ENCODE data around the gene EEF1AKMT2. TPM values are rescaled to one million over a fixed set of nuclear protein-coding genes. Genes with fewer than 3 reads are reported as not detected.

Gene EEF1AKMT2
- total RNA-seq = 10 to 100 TPM; 10.0 to 18.4 (median 13.2) TPM

DNA sequence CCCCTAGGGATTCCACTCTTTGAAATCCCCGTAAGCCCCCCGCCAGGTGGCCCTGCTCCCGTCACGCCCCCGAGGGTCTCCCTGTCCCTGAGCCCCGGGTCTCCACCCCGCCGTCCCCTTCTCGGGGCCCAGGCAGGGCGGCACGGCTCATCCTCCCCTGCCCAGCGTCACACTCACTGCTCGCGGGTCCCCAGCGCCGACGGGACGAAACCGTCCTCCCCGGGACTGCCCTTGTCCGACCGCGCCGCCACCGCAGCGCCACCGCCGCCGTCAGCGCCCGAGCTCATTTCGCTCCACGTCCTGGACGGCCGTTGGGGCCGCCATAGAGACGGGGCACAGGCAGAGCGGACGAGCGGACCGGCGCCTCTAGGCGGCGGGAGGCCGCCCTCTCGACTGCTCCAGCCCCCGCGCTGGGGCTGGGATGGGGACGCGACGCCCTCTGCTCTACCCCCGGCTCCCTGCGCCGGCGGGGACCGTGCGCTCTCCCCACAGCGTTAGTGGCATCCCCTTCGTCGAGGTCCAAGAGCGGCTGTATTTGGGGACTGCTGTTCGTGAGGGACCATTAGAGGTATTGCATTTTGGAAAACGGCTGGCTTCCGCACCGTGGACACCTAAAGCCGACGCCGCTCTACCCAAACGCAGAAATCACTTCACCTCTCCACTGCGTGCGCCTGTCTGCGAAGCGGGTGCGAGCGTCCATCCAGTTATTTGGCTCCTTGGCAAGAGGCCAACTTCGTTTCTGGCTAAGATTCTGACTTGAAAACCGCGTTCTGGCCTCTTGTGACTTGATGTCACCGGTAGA is at the start of gene EEF1AKMT2:
Gene EEF1AKMT2 (minus strand): TSS at position 341 of the 802 bp plus-strand sequence. CDS start 54 bp downstream, at position 287.
- Histone ChIP-seq H3K4me3 (peak within 1 kb of the TSS; percentile 86 to 98 (median 94)), H3K27ac (peak within 1 kb of the TSS; percentile 84 to 97 (median 90)), H3K27me3 (no peaks in the 10 kb centered on the region), H3K4me1 (peaks cover 0 to 16% (median 6%) of the 10 kb centered on the region in 4 donors), H3K36me3 (peaks cover 0 to 24% (median 0%) of the 10 kb centered on the region in 3 donors), H3K9me3 (no peaks in the 10 kb centered on the region)
- TF ChIP-seq EP300 (IDR thresholded peaks at IDR 0.05) (peak in 1 of 2 donors; percentile 89), POLR2A (IDR thresholded peaks at IDR 0.05) (peak; percentile 49 to 73)
- TF ChIP-seq, protein P1, sequence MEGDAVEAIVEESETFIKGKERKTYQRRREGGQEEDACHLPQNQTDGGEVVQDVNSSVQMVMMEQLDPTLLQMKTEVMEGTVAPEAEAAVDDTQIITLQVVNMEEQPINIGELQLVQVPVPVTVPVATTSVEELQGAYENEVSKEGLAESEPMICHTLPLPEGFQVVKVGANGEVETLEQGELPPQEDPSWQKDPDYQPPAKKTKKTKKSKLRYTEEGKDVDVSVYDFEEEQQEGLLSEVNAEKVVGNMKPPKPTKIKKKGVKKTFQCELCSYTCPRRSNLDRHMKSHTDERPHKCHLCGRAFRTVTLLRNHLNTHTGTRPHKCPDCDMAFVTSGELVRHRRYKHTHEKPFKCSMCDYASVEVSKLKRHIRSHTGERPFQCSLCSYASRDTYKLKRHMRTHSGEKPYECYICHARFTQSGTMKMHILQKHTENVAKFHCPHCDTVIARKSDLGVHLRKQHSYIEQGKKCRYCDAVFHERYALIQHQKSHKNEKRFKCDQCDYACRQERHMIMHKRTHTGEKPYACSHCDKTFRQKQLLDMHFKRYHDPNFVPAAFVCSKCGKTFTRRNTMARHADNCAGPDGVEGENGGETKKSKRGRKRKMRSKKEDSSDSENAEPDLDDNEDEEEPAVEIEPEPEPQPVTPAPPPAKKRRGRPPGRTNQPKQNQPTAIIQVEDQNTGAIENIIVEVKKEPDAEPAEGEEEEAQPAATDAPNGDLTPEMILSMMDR (IDR thresholded peaks at IDR 0.05) = peak; percentile 37 to 88 (median 54)
- peak; percentile 40 to 60 for DNase-seq (ENCODE audit: low spot score in 2 of 2)
- WGBS, 2 donors = 0% methylated on average over 28 to 55 of the region's 79 CpGs

DNA sequence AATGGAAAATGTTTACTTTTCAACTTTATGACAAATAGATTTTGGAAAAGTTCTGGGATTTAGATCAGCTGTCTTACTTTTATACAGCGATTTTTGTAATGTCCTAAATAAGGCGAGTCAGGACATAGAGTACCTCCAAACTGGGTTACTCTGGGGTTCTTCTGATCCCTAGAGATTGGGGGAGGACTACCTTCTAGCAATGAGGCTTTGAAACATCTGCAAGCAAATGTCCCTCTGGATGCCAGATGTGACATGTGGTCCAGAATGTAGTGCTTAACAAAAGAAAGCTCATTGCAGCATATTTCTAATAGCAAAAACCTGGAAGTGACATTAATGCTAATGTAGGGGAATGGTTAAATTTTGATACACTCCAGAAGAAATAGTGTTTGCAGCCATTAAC is 46.0 kb upstream of the EEF1AKMT2 start:
- H3K9me3 ChIP-seq = no peaks in the 10 kb centered on the region
- TF ChIP-seq EP300 (IDR thresholded peaks at IDR 0.05) (no peak), POLR2A (IDR thresholded peaks at IDR 0.05) (no peak)
- TF ChIP-seq, protein P1 (IDR thresholded peaks at IDR 0.05) = no peak

DNA sequence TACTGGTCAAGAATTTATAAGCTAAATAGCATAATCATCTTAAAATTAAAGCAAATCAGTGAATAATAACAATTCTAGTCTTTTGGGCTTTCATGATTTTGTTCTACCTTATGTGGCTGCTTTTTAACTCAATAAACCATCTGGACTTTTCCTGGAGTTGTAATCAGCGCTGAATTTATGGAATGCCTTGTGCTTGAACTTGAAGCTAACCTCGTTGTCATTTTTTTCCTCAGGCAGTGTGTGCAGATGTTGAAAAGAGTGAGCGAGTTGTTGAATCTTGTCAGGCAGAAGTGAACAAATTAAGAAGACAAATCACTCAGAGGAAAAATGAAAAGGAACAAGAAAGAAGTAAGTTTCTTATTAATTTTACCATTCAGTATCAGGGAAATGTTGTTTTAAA is 39.4 kb upstream of the EEF1AKMT2 start:
- Histone ChIP-seq H3K36me3 (peaks cover 0 to 88% (median 16%) of the 10 kb centered on the region in 3 donors), H3K27me3 (no peaks in the 10 kb centered on the region), H3K4me3 (no peak overlapping the region), H3K4me1 (peaks cover 0 to 19% (median 0%) of the 10 kb centered on the region in 4 donors), H3K9me3 (no peaks in the 10 kb centered on the region), H3K27ac (peak overlapping the region in 3 of 4 donors; percentile 18 to 75 (median 71))
- no peak for DNase-seq (ENCODE audit: low spot score in 2 of 2)
- WGBS, 2 donors = 47 to 50% methylated on average over 3 of the region's 3 CpGs
- TF ChIP-seq POLR2A (IDR thresholded peaks at IDR 0.05) = no peak

More for the DNA sequence above, 46.0 kb upstream of the EEF1AKMT2 start:
- no peaks in the 10 kb centered on the region for H3K27me3 ChIP-seq
- H3K36me3 ChIP-seq = peaks cover 0 to 46% (median 6%) of the 10 kb centered on the region in 3 donors
- no peak overlapping the region for H3K4me3 ChIP-seq
- H3K4me1 ChIP-seq = no peaks in the 10 kb centered on the region
- 71 to 85% methylated on average over 2 of the region's 2 CpGs for WGBS, 2 donors
- H3K27ac ChIP-seq = no peak overlapping the region
- no peak for DNase-seq (ENCODE audit: low spot score in 2 of 2)

DNA sequence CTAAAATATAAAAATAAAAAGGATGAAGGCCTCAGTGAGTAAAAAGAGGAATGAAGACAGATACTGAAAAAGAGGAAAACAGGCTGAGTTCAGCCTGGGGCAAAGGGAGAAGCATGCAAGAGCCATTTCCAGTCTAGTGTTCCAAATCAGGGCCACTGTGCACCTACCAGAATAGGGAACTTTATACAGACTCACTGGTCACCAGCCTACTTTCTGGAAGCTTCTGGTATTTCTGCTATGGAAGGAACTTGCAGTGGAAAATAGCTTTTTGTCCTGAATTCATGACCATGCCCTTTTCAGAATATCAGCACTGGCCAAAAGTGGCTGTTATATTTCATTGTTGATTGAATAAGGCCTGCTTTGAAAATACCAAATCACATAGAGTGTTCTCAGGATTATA is 38.8 kb upstream of the EEF1AKMT2 start:
- Histone ChIP-seq H3K27ac (peak overlapping the region; percentile 11 to 75 (median 56)), H3K4me1 (peaks cover 0 to 19% (median 0%) of the 10 kb centered on the region in 4 donors), H3K36me3 (peaks cover 0 to 81% (median 16%) of the 10 kb centered on the region in 3 donors), H3K9me3 (no peaks in the 10 kb centered on the region), H3K4me3 (no peak overlapping the region), H3K27me3 (no peaks in the 10 kb centered on the region)
- no peak for DNase-seq (ENCODE audit: low spot score in 2 of 2)
- TF ChIP-seq, protein P1 (IDR thresholded peaks at IDR 0.05) = no peak
- TF ChIP-seq EP300 (IDR thresholded peaks at IDR 0.05) (peak; percentile 49 to 68), POLR2A (IDR thresholded peaks at IDR 0.05) (no peak)

DNA sequence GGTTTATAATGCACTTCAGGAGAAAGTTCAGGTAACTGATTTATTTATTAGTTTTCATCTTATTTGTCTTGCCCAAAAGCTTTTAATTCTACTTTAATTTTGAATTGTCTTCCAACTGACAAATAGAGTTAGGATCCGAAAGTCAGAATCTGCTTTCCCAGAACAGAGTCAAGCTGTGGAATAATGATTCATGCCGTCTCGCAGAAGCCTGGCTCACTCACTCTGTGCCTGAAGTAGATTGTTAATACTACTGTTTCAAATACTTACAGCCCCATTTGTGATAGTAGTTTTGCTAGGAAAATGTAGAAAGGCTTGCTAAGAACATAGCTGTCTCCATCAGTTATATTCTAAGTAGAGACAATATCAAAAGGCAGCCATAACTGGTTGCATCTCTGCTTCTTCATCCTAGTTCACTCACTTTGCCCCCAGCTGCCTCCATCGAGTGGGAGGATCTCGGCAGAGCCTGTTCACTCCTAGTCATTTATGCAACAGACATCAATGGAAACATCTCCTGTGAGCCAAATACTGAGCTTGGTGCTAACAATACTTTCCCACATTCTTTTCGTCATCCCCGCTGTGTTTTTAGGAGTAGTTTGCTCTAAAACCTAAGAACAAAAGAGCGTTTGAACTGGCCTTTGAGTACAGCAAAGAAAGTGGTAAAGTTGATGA is 37.9 kb upstream of the EEF1AKMT2 start:
- TF ChIP-seq POLR2A (IDR thresholded peaks at IDR 0.05) (no peak), EP300 (IDR thresholded peaks at IDR 0.05) (no peak)
- TF ChIP-seq, protein P1 (IDR thresholded peaks at IDR 0.05) = no peak
- Histone ChIP-seq H3K9me3 (no peaks in the 10 kb centered on the region), H3K36me3 (peaks cover 0 to 72% (median 11%) of the 10 kb centered on the region in 3 donors), H3K27me3 (no peaks in the 10 kb centered on the region), H3K4me3 (no peak overlapping the region), H3K27ac (peak overlapping the region; percentile 25 to 75 (median 56)), H3K4me1 (peaks cover 0 to 19% (median 0%) of the 10 kb centered on the region in 4 donors)
- 53 to 64% methylated on average over 8 of the region's 8 CpGs for WGBS, 2 donors
- DNase-seq (ENCODE audit: low spot score in 2 of 2) = no peak
